Measurements from ENCODE around the gene UNC80.
A peak's percentile ranks its signal among the peaks of the same experiment; 100 is the strongest.

Gene UNC80

GRCh38 chr2:210004881-210005280 lies 233.2 kb downstream of the UNC80 start:
- Histone ChIP-seq H3K27ac (ENCODE audit: low read depth, low read length) (no peak overlapping the region), H3K4me2 (ENCODE audit: low read depth, low read length, poor library complexity, severe bottlenecking) (peak overlapping the region; percentile 68), H3K9me2 (replicated peaks; ENCODE audit: insufficient read depth, low read length) (no peaks in the 10 kb centered on the region), H3K4me3 (ENCODE audit: insufficient read depth, low read length, poor library complexity, severe bottlenecking) (no peak overlapping the region), H3K36me3 (ENCODE audit: low read length) (peaks cover 20% of the 10 kb centered on the region; the same call in 1 of the 2 replicates), H4K20me1 (ENCODE audit: low read depth, low read length) (peaks cover 46% of the 10 kb centered on the region), H3K27me3 (ENCODE audit: low read length) (no peaks in the 10 kb centered on the region), H3K9me3 (ENCODE audit: insufficient read depth, low read length) (no peaks in the 10 kb centered on the region), H3K79me2 (ENCODE audit: insufficient read depth, low read length) (peaks cover 75% of the 10 kb centered on the region), H3F3A (ENCODE audit: insufficient read depth) (peaks cover 3% of the 10 kb centered on the region; the same call in 1 of the 2 replicates), H2AFZ (ENCODE audit: low read depth, low read length, severe bottlenecking) (no peak overlapping the region), H3K9ac (ENCODE audit: low read length) (no peak overlapping the region)
- TF ChIP-seq EZH2phosphoT487 (conservative IDR thresholded peaks at IDR 0.05; ENCODE audit: low read length) = no peak
- TF ChIP-seq, protein P1, sequence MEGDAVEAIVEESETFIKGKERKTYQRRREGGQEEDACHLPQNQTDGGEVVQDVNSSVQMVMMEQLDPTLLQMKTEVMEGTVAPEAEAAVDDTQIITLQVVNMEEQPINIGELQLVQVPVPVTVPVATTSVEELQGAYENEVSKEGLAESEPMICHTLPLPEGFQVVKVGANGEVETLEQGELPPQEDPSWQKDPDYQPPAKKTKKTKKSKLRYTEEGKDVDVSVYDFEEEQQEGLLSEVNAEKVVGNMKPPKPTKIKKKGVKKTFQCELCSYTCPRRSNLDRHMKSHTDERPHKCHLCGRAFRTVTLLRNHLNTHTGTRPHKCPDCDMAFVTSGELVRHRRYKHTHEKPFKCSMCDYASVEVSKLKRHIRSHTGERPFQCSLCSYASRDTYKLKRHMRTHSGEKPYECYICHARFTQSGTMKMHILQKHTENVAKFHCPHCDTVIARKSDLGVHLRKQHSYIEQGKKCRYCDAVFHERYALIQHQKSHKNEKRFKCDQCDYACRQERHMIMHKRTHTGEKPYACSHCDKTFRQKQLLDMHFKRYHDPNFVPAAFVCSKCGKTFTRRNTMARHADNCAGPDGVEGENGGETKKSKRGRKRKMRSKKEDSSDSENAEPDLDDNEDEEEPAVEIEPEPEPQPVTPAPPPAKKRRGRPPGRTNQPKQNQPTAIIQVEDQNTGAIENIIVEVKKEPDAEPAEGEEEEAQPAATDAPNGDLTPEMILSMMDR (IDR thresholded peaks at IDR 0.05; ENCODE audit: insufficient read depth, low read length, poor library complexity, severe bottlenecking) = no peak

DNA sequence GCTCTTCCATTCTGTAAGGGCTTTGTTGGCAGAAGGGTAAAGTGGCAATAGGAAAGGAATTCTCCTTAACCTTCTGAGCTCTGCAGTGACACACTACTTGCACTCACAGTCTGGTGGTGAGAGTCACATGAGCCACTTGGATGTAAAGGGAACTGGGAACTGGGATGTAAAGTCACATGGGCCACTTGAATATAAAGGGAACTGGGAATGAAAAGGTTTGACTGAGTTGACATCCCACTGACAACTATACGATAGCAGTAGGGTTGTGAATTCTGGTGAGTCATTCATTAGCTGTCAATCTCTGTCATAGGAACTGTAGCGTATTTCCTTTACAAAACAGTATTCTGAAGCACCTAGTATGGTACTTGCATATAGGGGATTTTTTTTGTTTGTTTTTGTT lies 236.3 kb downstream of the UNC80 start:
- H4K20me1 ChIP-seq (ENCODE audit: low read depth, low read length) = peaks cover 72% of the 10 kb centered on the region
- no peak overlapping the region for H3K4me3 ChIP-seq (ENCODE audit: insufficient read depth, low read length, poor library complexity, severe bottlenecking)
- H3K27me3 ChIP-seq (ENCODE audit: low read length) = no peaks in the 10 kb centered on the region
- H3F3A ChIP-seq (ENCODE audit: insufficient read depth) = peaks cover 3% of the 10 kb centered on the region; the same call in 1 of the 2 replicates
- no peaks in the 10 kb centered on the region for H3K9me2 ChIP-seq (replicated peaks; ENCODE audit: insufficient read depth, low read length)
- peaks cover 39% of the 10 kb centered on the region; the same call in 1 of the 2 replicates for H3K36me3 ChIP-seq (ENCODE audit: low read length)
- no peak for TF ChIP-seq EZH2phosphoT487 (conservative IDR thresholded peaks at IDR 0.05; ENCODE audit: low read length)
- TF ChIP-seq, protein P1 (IDR thresholded peaks at IDR 0.05; ENCODE audit: insufficient read depth, low read length, poor library complexity, severe bottlenecking) = no peak
- no peak overlapping the region for H2AFZ ChIP-seq (ENCODE audit: low read depth, low read length, severe bottlenecking)
- H3K79me2 ChIP-seq (ENCODE audit: insufficient read depth, low read length) = peaks cover 100% of the 10 kb centered on the region
- no peak overlapping the region for H3K9ac ChIP-seq (ENCODE audit: low read length)
- no peak overlapping the region for H3K27ac ChIP-seq (ENCODE audit: low read depth, low read length)
- H3K4me2 ChIP-seq (ENCODE audit: low read depth, low read length, poor library complexity, severe bottlenecking) = no peak overlapping the region
- no peaks in the 10 kb centered on the region for H3K9me3 ChIP-seq (ENCODE audit: insufficient read depth, low read length)

- TF ChIP-seq EZH2phosphoT487 (conservative IDR thresholded peaks at IDR 0.05; ENCODE audit: low read length) = no peak
- TF ChIP-seq, protein P1 (IDR thresholded peaks at IDR 0.05; ENCODE audit: insufficient read depth, low read length, poor library complexity, severe bottlenecking) = no peak
- Histone ChIP-seq H3K9me3 (ENCODE audit: insufficient read depth, low read length) (no peaks in the 10 kb centered on the region), H3K36me3 (ENCODE audit: low read length) (peaks cover 39% of the 10 kb centered on the region; the same call in 1 of the 2 replicates), H3F3A (ENCODE audit: insufficient read depth) (peaks cover 3% of the 10 kb centered on the region; the same call in 1 of the 2 replicates), H3K9me2 (replicated peaks; ENCODE audit: insufficient read depth, low read length) (no peaks in the 10 kb centered on the region), H3K9ac (ENCODE audit: low read length) (no peak overlapping the region), H3K27ac (ENCODE audit: low read depth, low read length) (no peak overlapping the region), H4K20me1 (ENCODE audit: low read depth, low read length) (peaks cover 73% of the 10 kb centered on the region), H2AFZ (ENCODE audit: low read depth, low read length, severe bottlenecking) (no peak overlapping the region), H3K4me2 (ENCODE audit: low read depth, low read length, poor library complexity, severe bottlenecking) (no peak overlapping the region), H3K4me3 (ENCODE audit: insufficient read depth, low read length, poor library complexity, severe bottlenecking) (no peak overlapping the region), H3K79me2 (ENCODE audit: insufficient read depth, low read length) (peaks cover 98% of the 10 kb centered on the region), H3K27me3 (ENCODE audit: low read length) (no peaks in the 10 kb centered on the region)
These were observed 237.5 kb downstream of the UNC80 start for GRCh38 chr2:210009126-210009525.

Data from SU-DHL-6 (cell line).